ENCODE data around the gene GFM2. TPM values are rescaled to one million over a fixed set of nuclear protein-coding genes. Genes with fewer than 3 reads are reported as not detected.

GFM2 gene
- total and polyA plus RNA-seq, 10 donors: 15.4 to 34.2 (median 20.8) TPM

DNA sequence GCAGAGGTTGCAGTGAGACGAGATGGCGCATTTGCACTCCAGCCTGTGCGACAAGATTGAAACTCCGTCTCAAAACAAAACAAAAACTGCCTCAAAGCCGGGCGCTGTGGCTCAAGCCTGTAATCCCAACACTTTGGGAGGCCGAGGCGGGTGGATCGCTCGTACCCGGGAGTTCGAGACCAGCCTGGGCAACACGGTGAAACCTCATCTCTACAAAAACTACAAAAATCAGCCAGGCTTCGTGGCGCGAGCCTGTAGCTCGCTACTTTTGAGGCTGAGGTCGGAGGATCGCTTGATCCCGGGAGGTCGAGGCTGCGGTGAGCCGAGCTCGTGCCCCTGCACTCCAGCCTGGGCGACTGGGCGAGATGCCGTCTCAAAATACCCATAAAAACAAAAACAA, 988 bp downstream of the GFM2 start:
- WGBS, 5 donors: 72 to 82% (median 73%) methylated on average over 27 of the region's 27 CpGs
- peak overlapping the region in 5 of 8 donors; percentile 84 to 92 (median 89) for H3K27ac ChIP-seq
- intact Hi-C loops (cut with DNase I; ENCODE audit: low total_unique reads): loop anchor here (10.0 kb wide), 1 partner anchor 159 kb away; no protein-coding TSS in a partner anchor
- peaks cover 0 to 50% (median 32%) of the 10 kb centered on the region in 6 donors for H3K36me3 ChIP-seq
- no peaks in the 10 kb centered on the region for H3K27me3 ChIP-seq (replicated peaks in 1 of 7)
- TF ChIP-seq, protein P1, sequence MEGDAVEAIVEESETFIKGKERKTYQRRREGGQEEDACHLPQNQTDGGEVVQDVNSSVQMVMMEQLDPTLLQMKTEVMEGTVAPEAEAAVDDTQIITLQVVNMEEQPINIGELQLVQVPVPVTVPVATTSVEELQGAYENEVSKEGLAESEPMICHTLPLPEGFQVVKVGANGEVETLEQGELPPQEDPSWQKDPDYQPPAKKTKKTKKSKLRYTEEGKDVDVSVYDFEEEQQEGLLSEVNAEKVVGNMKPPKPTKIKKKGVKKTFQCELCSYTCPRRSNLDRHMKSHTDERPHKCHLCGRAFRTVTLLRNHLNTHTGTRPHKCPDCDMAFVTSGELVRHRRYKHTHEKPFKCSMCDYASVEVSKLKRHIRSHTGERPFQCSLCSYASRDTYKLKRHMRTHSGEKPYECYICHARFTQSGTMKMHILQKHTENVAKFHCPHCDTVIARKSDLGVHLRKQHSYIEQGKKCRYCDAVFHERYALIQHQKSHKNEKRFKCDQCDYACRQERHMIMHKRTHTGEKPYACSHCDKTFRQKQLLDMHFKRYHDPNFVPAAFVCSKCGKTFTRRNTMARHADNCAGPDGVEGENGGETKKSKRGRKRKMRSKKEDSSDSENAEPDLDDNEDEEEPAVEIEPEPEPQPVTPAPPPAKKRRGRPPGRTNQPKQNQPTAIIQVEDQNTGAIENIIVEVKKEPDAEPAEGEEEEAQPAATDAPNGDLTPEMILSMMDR (IDR thresholded peaks at IDR 0.05 in 8 of 11, conservative IDR thresholded peaks at IDR 0.05 in 3 of 11): no peak
- no peak for TF ChIP-seq POLR2A (IDR thresholded peaks at IDR 0.05)
- TF ChIP-seq POLR2AphosphoS5 (IDR thresholded peaks at IDR 0.05): no peak
- H3K4me3 ChIP-seq: peak overlapping the region; percentile 86 to 99 (median 94)
- no peaks in the 10 kb centered on the region for H3K9me3 ChIP-seq
- peak; percentile 79 for DNase-seq
- H3K4me1 ChIP-seq: peaks cover 19 to 63% (median 42%) of the 10 kb centered on the region in 6 donors

DNA sequence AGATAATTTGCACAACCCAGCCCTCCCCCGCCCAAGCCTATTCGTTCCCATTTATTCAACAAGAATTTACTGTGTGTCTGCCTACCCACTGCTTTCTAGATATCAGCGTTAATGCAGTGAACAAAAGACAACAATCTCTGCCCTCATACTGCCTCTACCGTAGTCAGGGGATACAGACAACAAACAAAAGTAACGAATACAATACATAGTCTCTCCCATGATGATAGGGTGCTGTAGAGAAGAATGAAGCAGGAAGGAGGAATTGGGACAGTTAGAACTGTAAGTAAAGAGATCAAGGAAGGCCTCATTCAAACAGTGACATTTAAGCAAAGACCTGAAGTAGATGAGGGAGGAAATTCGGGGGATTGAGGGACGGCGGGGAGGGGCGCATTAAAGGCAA, 1.7 kb downstream of the GFM2 start:
- TF ChIP-seq POLR2A (IDR thresholded peaks at IDR 0.05): no peak
- TF ChIP-seq POLR2AphosphoS5 (IDR thresholded peaks at IDR 0.05): no peak
- peaks cover 19 to 67% (median 43%) of the 10 kb centered on the region in 6 donors for H3K4me1 ChIP-seq
- 87 to 92% (median 88%) methylated on average over 9 of the region's 9 CpGs for WGBS, 5 donors
- no peak for DNase-seq
- intact Hi-C loops (cut with DNase I; ENCODE audit: low total_unique reads): loop anchor here (10.0 kb wide), 1 partner anchor 160 kb away; no protein-coding TSS in a partner anchor
- H3K27ac ChIP-seq: no peak overlapping the region
- H3K4me3 ChIP-seq: peak overlapping the region in 1 of 8 donors; percentile 86
- H3K27me3 ChIP-seq (replicated peaks in 1 of 7): no peaks in the 10 kb centered on the region
- H3K9me3 ChIP-seq: no peaks in the 10 kb centered on the region
- peaks cover 0 to 50% (median 27%) of the 10 kb centered on the region in 6 donors for H3K36me3 ChIP-seq

DNA sequence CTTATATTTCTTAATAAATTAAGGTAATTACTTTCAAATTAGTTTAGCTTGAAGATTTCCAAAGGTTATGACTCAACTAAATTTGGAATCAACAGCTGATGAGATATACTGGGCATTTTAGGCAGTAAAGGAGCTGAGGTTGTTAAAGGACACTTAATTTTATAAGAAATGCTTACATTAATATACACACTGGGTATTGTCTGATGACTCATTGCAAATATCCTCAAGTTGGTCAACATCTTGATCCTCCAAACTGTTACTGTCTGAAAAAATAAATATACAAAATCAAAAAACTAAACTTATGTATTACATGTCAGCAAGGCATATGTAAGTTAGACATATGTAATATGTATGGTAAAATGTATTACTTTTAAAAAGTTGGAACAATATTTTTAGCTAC, 3.4 kb downstream of the GFM2 start:
- Histone ChIP-seq H3K36me3 (peaks cover 0 to 53% (median 22%) of the 10 kb centered on the region in 6 donors), H3K27me3 (replicated peaks in 1 of 7) (no peaks in the 10 kb centered on the region), H3K27ac (no peak overlapping the region), H3K4me1 (peaks cover 18 to 55% (median 42%) of the 10 kb centered on the region in 6 donors), H3K4me3 (no peak overlapping the region), H3K9me3 (no peaks in the 10 kb centered on the region)
- DNase-seq: no peak
- intact Hi-C loops (cut with DNase I; ENCODE audit: low total_unique reads): loop anchor here (10.0 kb wide), 1 partner anchor 161 kb away; no protein-coding TSS in a partner anchor
- TF ChIP-seq POLR2A (IDR thresholded peaks at IDR 0.05) (no peak), POLR2AphosphoS5 (IDR thresholded peaks at IDR 0.05) (no peak)
- TF ChIP-seq, protein P1 (IDR thresholded peaks at IDR 0.05 in 8 of 11, conservative IDR thresholded peaks at IDR 0.05 in 3 of 11): no peak

DNA sequence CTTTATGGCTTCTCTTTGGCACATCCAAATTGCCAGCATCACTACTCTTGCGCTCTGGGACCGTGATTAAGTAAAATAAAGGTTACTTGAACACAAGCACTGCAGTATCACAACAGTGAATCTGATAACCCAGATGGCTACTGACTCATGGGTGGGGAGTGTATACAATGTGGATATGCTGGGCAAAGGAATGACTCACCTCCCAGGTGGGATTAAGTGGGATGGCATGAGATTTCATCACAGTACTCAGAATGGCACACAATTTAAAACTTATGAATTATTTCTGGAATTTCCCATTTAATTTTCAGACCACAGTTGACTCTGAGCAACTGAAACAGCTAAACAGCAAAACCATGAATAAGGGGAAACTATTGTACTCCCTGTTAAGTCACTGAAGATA, 4.3 kb downstream of the GFM2 start:
- WGBS, 5 donors: 95 to 100% (median 97%) methylated on average over 2 of the region's 2 CpGs
- H3K9me3 ChIP-seq: no peaks in the 10 kb centered on the region
- TF ChIP-seq POLR2AphosphoS5 (IDR thresholded peaks at IDR 0.05): no peak
- no peak for TF ChIP-seq POLR2A (IDR thresholded peaks at IDR 0.05)
- TF ChIP-seq, protein P1 (IDR thresholded peaks at IDR 0.05 in 8 of 11, conservative IDR thresholded peaks at IDR 0.05 in 3 of 11): no peak
- DNase-seq: no peak
- H3K27ac ChIP-seq: no peak overlapping the region
- H3K4me3 ChIP-seq: no peak overlapping the region
- peaks cover 0 to 63% (median 31%) of the 10 kb centered on the region in 6 donors for H3K36me3 ChIP-seq
- intact Hi-C loops (cut with DNase I; ENCODE audit: low total_unique reads): loop anchor here (10.0 kb wide), 1 partner anchor 162 kb away; no protein-coding TSS in a partner anchor
- H3K4me1 ChIP-seq: peaks cover 10 to 46% (median 33%) of the 10 kb centered on the region in 6 donors
- no peaks in the 10 kb centered on the region for H3K27me3 ChIP-seq (replicated peaks in 1 of 7)

All from spleen (tissue), 11 donors.